OCI-LY7 (cell line): ENCODE measurements around the gene NHLRC4. TPM values are rescaled to one million over a fixed set of nuclear protein-coding genes. Genes with fewer than 3 reads are reported as not detected.

ENCODE experiments used
- BruUV-seq: library from RNA; stranded (reverse); fragments of 400-500 nt; replicated peaks from 2 replicates; lab custom pipeline; 2021; lab: Mats Ljungman, UMichigan
- CTCF ChIA-PET: fragments of 300-600 bp; sonication (Branson Sonifier 250); formaldehyde crosslinking; loops from one replicate; lab custom pipeline; 2022; ENCODE audit warnings: antibody characterized with exemption; ENCODE audit not compliant: unreplicated experiment; lab: Charles Lee
- POLR2A ChIA-PET: fragments of 300-600 bp; sonication (Branson Sonifier 250); formaldehyde crosslinking; loops from one replicate; lab custom pipeline; 2022; ENCODE audit warnings: antibody characterized with exemption; lab: Charles Lee
- DNase-seq: peaks from one replicate; pipeline ENCODE4 v3.0.0-alpha.2; 2015; ENCODE audit warnings: low spot score
- H2AFZ ChIP-seq: fragments of 200-600 bp; sonication (generic), shearing (Covaris generic); 2 replicates; pipeline ENCODE4 v1.6.1; 2014; ENCODE audit warnings: mild to moderate bottlenecking, antibody characterized with exemption, low read length, moderate library complexity
- H3K27ac ChIP-seq: fragments of 200-600 bp; sonication (generic); 2 replicates; pipeline ENCODE4 v1.5.1; 2014; ENCODE audit warnings: mixed run types, low read depth, mild to moderate bottlenecking, moderate library complexity, low read length, inconsistent platforms; ENCODE audit not compliant: poor library complexity, severe bottlenecking
- H3K36me3 ChIP-seq: fragments of 200-600 bp; sonication (generic); 2 replicates; pipeline ENCODE4 v1.6.1; 2014; ENCODE audit warnings: mild to moderate bottlenecking, antibody characterized with exemption, low read length, moderate library complexity, mixed read lengths; ENCODE audit not compliant: insufficient read depth
- H3K4me1 ChIP-seq: fragments of 200-600 bp; sonication (generic); 2 replicates; pipeline ENCODE4 v1.5.1; 2014; ENCODE audit warnings: mild to moderate bottlenecking, low read length; ENCODE audit not compliant: insufficient read depth, poor library complexity, severe bottlenecking
- H3K4me2 ChIP-seq: fragments of 200-600 bp; sonication (generic); 2 replicates; pipeline ENCODE4 v1.6.1; 2014; ENCODE audit warnings: mild to moderate bottlenecking, low read length
- H3K4me3 ChIP-seq: fragments of 200-600 bp; sonication (generic); 2 replicates; pipeline ENCODE4 v1.5.1; 2014; ENCODE audit warnings: mild to moderate bottlenecking, low read depth, low read length; ENCODE audit not compliant: poor library complexity, severe bottlenecking
- H3K79me2 ChIP-seq: fragments of 200-600 bp; sonication (generic); 2 replicates; pipeline ENCODE4 v1.6.1; 2016; ENCODE audit warnings: low read depth, mild to moderate bottlenecking, low read length, moderate library complexity, mixed read lengths; ENCODE audit not compliant: insufficient read depth
- H3K9me2 ChIP-seq: fragments of 200-600 bp; sonication (generic); 2 replicates; pipeline ENCODE4 v1.6.1; 2016; ENCODE audit warnings: mild to moderate bottlenecking, low read length, mixed read lengths; ENCODE audit not compliant: insufficient read depth
- H3K9me3 ChIP-seq: fragments of 200-600 bp; sonication (generic); 2 replicates; pipeline ENCODE4 v1.6.1; 2014; ENCODE audit warnings: mild to moderate bottlenecking, mixed run types, low read length, mixed read lengths
- H4K20me1 ChIP-seq: fragments of 200-600 bp; sonication (generic); 2 replicates; pipeline ENCODE4 v1.6.1; 2014; ENCODE audit warnings: mild to moderate bottlenecking, antibody characterized with exemption, low read length, moderate library complexity, mixed read lengths; ENCODE audit not compliant: insufficient read depth
- EZH2phosphoT487 ChIP-seq: fragments of 200-600 bp; sonication (generic); IDR thresholded peaks from 2 replicates; pipeline ENCODE4 v1.6.1; 2018; ENCODE audit warnings: low read depth, borderline replicate concordance, mild to moderate bottlenecking, mixed run types, antibody characterized with exemption, low read length, moderate library complexity, mixed read lengths
- intact Hi-C: fragments of 100-400 bp; cut with micrococcal nuclease; formaldehyde crosslinking; loops from one replicate; pipeline ENCODE4 v1.10.0; 2022; ENCODE audit not compliant: unreplicated experiment
- total RNA-seq, 2 experiments: library from RNA; depleted of rRNA in 1 of 2; stranded (reverse); fragments of >200 nt in 1 of 2; shearing (Covaris generic) in 1 of 2; gene quantifications; 2 replicates each; pipeline ENCODE4 v1.2.3, GENCODE V29; 2014 to 2022
- TF ChIP-seq, protein P1 (sequence below): fragments of 200-600 bp; sonication (generic); conservative IDR thresholded peaks from 2 replicates; pipeline ENCODE4 v1.5.1; 2014; ENCODE audit warnings: mild to moderate bottlenecking, antibody characterized with exemption, low read length, moderate library complexity, mixed read lengths

NHLRC4 gene
- total RNA-seq, 2 experiments from 2014 or later, result 2.5 to 3.7 TPM

DNA sequence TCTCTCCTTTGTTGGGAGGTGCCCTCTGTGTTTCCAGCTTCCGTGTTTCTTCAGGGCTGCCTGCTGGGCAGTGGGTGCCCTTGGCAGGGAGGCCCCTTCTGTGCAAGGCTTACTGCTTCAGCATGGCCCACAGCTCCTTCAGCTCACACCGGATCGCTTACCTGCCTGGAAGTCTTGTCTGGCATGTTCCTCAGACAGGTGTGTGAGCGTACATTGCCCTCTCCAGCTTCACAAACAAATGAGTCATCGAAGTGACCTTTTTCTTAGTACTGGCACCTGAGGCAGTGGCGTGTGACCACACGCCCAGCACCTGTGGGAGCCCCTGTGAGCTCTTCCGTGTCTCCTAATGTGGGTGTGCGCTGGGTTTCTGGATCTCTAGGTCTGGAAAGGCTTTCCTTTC lies 26.6 kb downstream of the NHLRC4 start:
- TF ChIP-seq EZH2phosphoT487, result no peak
- TF ChIP-seq, protein P1, sequence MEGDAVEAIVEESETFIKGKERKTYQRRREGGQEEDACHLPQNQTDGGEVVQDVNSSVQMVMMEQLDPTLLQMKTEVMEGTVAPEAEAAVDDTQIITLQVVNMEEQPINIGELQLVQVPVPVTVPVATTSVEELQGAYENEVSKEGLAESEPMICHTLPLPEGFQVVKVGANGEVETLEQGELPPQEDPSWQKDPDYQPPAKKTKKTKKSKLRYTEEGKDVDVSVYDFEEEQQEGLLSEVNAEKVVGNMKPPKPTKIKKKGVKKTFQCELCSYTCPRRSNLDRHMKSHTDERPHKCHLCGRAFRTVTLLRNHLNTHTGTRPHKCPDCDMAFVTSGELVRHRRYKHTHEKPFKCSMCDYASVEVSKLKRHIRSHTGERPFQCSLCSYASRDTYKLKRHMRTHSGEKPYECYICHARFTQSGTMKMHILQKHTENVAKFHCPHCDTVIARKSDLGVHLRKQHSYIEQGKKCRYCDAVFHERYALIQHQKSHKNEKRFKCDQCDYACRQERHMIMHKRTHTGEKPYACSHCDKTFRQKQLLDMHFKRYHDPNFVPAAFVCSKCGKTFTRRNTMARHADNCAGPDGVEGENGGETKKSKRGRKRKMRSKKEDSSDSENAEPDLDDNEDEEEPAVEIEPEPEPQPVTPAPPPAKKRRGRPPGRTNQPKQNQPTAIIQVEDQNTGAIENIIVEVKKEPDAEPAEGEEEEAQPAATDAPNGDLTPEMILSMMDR, result no peak
- Histone ChIP-seq H3K79me2 (peaks cover 7% of the 10 kb centered on the region; the same call in 1 of the 2 replicates), H3K9me2 (no peaks in the 10 kb centered on the region), H4K20me1 (no peaks in the 10 kb centered on the region), H3K9me3 (no peaks in the 10 kb centered on the region), H3K36me3 (no peaks in the 10 kb centered on the region), H3K4me1 (peaks cover 18% of the 10 kb centered on the region), H3K27ac (no peak overlapping the region), H3K4me3 (no peak overlapping the region), H3K4me2 (no peak overlapping the region), H2AFZ (no peak overlapping the region)
- POLR2A ChIA-PET, result interaction anchor here (0.5 to 1.2 kb wide), 2 partner anchors 9 to 43 kb away, joined by 3 read pairs; partner anchors contain the start of gene METTL26
- DNase-seq, result no peak
- BruUV-seq, result no TSS peak
- CTCF ChIA-PET, result no interaction called here
- intact Hi-C loops, result no loop called here

DNA sequence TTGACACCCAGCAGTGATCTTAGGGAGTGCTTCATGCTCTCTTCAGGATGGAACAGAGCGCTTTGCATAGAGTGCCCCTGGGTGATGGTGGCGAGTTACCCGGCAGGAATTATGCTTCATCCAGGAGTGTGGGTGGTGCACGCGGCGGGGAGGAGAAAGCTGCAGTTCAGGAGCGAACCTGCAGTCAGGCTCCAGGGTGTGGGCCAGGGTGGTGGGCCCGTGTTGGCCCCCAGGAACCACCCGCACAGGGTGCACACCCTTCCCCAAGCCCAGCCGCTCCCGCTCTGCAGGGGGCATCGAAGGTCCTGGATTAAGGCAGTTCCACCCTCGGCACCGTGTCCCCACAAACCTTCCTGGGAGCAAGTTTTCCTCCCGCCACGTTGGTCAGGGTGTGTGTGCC lies 27.0 kb downstream of the NHLRC4 start:
- intact Hi-C loops, result no loop called here
- no peak for TF ChIP-seq EZH2phosphoT487
- TF ChIP-seq, protein P1, result no peak
- Histone ChIP-seq H3K27ac (no peak overlapping the region), H3K36me3 (peaks cover 1% of the 10 kb centered on the region), H3K4me3 (no peak overlapping the region), H3K9me3 (no peaks in the 10 kb centered on the region), H3K4me1 (peaks cover 18% of the 10 kb centered on the region), H4K20me1 (no peaks in the 10 kb centered on the region), H3K79me2 (peaks cover 7% of the 10 kb centered on the region; the same call in 1 of the 2 replicates), H3K4me2 (no peak overlapping the region), H2AFZ (no peak overlapping the region), H3K9me2 (no peaks in the 10 kb centered on the region)
- no peak for DNase-seq
- no TSS peak for BruUV-seq
- ChIA-PET POLR2A (interaction anchor here (1.2 kb wide), 1 partner anchor 43 kb away, joined by 3 read pairs; the partner anchor contains the start of gene METTL26), CTCF (no interaction called here)

DNA sequence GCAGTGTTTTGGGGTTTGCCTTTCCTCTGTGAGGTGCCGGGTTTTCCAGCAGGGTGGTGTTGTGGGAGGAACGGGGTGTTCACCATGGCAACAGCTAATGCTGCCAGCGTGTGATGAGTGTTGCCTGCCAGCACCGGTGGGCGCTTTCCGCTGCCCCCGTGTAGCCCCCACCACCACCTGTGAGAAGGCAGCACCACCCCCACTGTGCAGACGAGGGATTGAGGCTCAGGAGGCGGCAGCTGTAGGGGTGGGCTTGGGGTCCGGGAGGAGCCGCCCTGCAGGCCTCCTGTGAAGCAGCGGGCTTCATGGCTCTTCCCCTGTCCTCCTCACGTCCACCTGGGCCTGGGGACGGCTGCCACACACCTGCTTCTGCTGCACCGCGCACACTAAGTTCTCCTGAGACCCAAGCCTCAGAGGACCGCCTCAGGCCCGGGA lies 28.3 kb downstream of the NHLRC4 start:
- H3K79me2 ChIP-seq, result peaks cover 7% of the 10 kb centered on the region; the same call in 1 of the 2 replicates
- H2AFZ ChIP-seq, result no peak overlapping the region
- H3K9me2 ChIP-seq, result no peaks in the 10 kb centered on the region
- H4K20me1 ChIP-seq, result no peaks in the 10 kb centered on the region
- BruUV-seq, result no TSS peak
- H3K4me3 ChIP-seq, result no peak overlapping the region
- DNase-seq, result no peak
- no peaks in the 10 kb centered on the region for H3K9me3 ChIP-seq
- CTCF ChIA-PET, result no interaction called here
- TF ChIP-seq EZH2phosphoT487, result no peak
- TF ChIP-seq, protein P1, result no peak
- H3K36me3 ChIP-seq, result peaks cover 9% of the 10 kb centered on the region
- POLR2A ChIA-PET, result interaction anchor here (0.7 kb wide), 1 partner anchor 33 kb away, joined by 5 read pairs; no protein-coding TSS in a partner anchor
- intact Hi-C loops, result no loop called here
- no peak overlapping the region for H3K4me2 ChIP-seq
- no peak overlapping the region for H3K27ac ChIP-seq
- peaks cover 18% of the 10 kb centered on the region for H3K4me1 ChIP-seq
